Ovary (tissue), 9 donors: ENCODE data around the gene EMILIN2. TPM values are rescaled to one million over a fixed set of nuclear protein-coding genes. Genes with fewer than 3 reads are reported as not detected.

Experiments used
- DNase-seq, 5 donors: peaks; one replicate each; pipeline ENCODE4 v3.0.0-alpha.2; 2019 to 2020
- H3K27ac ChIP-seq, 2 donors: fragments of 200-600 bp; one replicate each; pipeline versions ENCODE4 v1.5.1 to v1.8.0; 2019 to 2022
- H3K27me3 ChIP-seq: fragments of 200-600 bp; one replicate; pipeline ENCODE4 v1.8.0; 2022
- H3K36me3 ChIP-seq: fragments of 200-600 bp; sonication (generic); one replicate; pipeline ENCODE4 v1.5.1; 2019
- H3K4me1 ChIP-seq: one replicate; pipeline ENCODE4 v1.8.1; 2013; ENCODE audit warnings: mild to moderate bottlenecking, moderate library complexity; ENCODE audit not compliant: insufficient read depth
- H3K4me3 ChIP-seq: fragments of 200-600 bp; sonication (generic); one replicate; pipeline ENCODE4 v1.5.1; 2017
- H3K9me3 ChIP-seq, 2 donors: fragments of 200-600 bp in 1 of 2; sonication (generic) in 1 of 2; one replicate each; pipeline versions ENCODE4 v1.5.1 to v1.8.1; 2013 to 2019; ENCODE audit warnings: mild to moderate bottlenecking in 1 of 2, moderate library complexity in 1 of 2
- EP300 ChIP-seq: sonication (generic); formaldehyde crosslinking; IDR thresholded peaks from one replicate; pipeline ENCODE4 v1.6.1; 2017; ENCODE audit warnings: antibody characterized with exemption
- POLR2A ChIP-seq: fragments of 450-650 bp; IDR thresholded peaks from one replicate; pipeline ENCODE4 v1.6.1; 2017; ENCODE audit warnings: antibody characterized with exemption, mild to moderate bottlenecking, moderate library complexity
- WGBS, 3 donors: extraction: QIAGEN DNeasy Blood & Tissue Kit in 1 of 3; methylation state at CpG; one replicate each; pipeline versions ENCODE4 v1.1.5 to v1.1.7; 2013 to 2017; 5-methylcytosine and 5-hydroxymethylcytosine counted together
- intact Hi-C, 4 donors: fragments of 100-400 bp; cut with DNase I; formaldehyde crosslinking; loops; one replicate each; pipeline versions ENCODE4 v1.11.0 to v1.15.1; 2022 to 2023
- polyA plus RNA-seq, 2 donors: library from polyadenylated mRNA; stranded (reverse); fragments of 200-250 nt in 1 of 2; fragments of 350-450 nt in 1 of 2; fragmentation: Illumina TruSeq in 1 of 2; extraction: RNeasy Lipid Tissue Mini Kit (QIAGEN cat#74804) in 1 of 2; gene quantifications; one replicate each; pipeline ENCODE4 v1.2.3, GENCODE V29; 2013 to 2014
- total RNA-seq, 7 donors: library from RNA; depleted of rRNA in 2 of 7; stranded (reverse); fragments of >200 nt in 2 of 7; fragmentation: NEBNext Ultra II Directional in 3 of 7; extraction: Animal tissue kit (Norgen Biotek cat#: 25700) in 3 of 7; gene quantifications; one replicate each; pipeline versions ENCODE4 v1.1.0 to v1.2.4, GENCODE V29; 2016 to 2023
- TF ChIP-seq, protein P1 (sequence below), 3 donors: fragments of 450-650 bp in 2 of 3; fragments of 200-600 bp in 1 of 3; IDR thresholded peaks; one replicate each; pipeline versions ENCODE4 v1.5.1 to v1.8.0; 2016 to 2022; ENCODE audit warnings: antibody characterized with exemption in 3 of 3, mild to moderate bottlenecking in 1 of 3
- donor health status: DM: no; HTN: no; CAD: no; lungs with moderate emphysema.
- donor health status: DM: no; HTN: no; CAD: no.
- donor health status: Bipolar disorder and iron deficiency.
- donor health status: DM: yes; HTN: yes; CAD: no.
- donor health status: DM: no; HTN: no; CAD: no.
- donor health status: DM: yes; HTN: yes; CAD: no.

The EMILIN2 gene
- total and polyA plus RNA-seq, 9 donors: 16.5 to 40.4 (median 34.3) TPM

GRCh38 chr18:2896990-2897389 is 50.2 kb downstream of the EMILIN2 start:
- WGBS, 3 donors: 91 to 94% (median 92%) methylated on average over 4 of the region's 4 CpGs
- intact Hi-C loops: no loop called here

GRCh38 chr18:2897448-2898185 is 50.8 kb downstream of the EMILIN2 start:
- Histone ChIP-seq H3K36me3 (no peaks in the 10 kb centered on the region), H3K27me3 (no peaks in the 10 kb centered on the region), H3K4me1 (peaks cover 4% of the 10 kb centered on the region), H3K4me3 (no peak overlapping the region), H3K9me3 (no peaks in the 10 kb centered on the region), H3K27ac (peak overlapping the region in 1 of 2 donors; percentile 74)
- intact Hi-C loops: no loop called here
- no peak for TF ChIP-seq POLR2A
- TF ChIP-seq, protein P1, sequence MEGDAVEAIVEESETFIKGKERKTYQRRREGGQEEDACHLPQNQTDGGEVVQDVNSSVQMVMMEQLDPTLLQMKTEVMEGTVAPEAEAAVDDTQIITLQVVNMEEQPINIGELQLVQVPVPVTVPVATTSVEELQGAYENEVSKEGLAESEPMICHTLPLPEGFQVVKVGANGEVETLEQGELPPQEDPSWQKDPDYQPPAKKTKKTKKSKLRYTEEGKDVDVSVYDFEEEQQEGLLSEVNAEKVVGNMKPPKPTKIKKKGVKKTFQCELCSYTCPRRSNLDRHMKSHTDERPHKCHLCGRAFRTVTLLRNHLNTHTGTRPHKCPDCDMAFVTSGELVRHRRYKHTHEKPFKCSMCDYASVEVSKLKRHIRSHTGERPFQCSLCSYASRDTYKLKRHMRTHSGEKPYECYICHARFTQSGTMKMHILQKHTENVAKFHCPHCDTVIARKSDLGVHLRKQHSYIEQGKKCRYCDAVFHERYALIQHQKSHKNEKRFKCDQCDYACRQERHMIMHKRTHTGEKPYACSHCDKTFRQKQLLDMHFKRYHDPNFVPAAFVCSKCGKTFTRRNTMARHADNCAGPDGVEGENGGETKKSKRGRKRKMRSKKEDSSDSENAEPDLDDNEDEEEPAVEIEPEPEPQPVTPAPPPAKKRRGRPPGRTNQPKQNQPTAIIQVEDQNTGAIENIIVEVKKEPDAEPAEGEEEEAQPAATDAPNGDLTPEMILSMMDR (IDR thresholded peaks at IDR 0.05): no peak
- TF ChIP-seq EP300: no peak
- peak in 1 of 5 donors; percentile 7 for DNase-seq
- 78 to 85% (median 84%) methylated on average over 12 of the region's 12 CpGs for WGBS, 3 donors

More at GRCh38 chr18:2896990-2897389, 50.2 kb downstream of the EMILIN2 start:
- Histone ChIP-seq H3K27me3 (no peaks in the 10 kb centered on the region), H3K36me3 (no peaks in the 10 kb centered on the region), H3K9me3 (no peaks in the 10 kb centered on the region), H3K27ac (no peak overlapping the region), H3K4me3 (no peak overlapping the region), H3K4me1 (peaks cover 4% of the 10 kb centered on the region)
- DNase-seq: no peak
- no peak for TF ChIP-seq POLR2A
- TF ChIP-seq, protein P1 (IDR thresholded peaks at IDR 0.05): no peak
- no peak for TF ChIP-seq EP300

DNA sequence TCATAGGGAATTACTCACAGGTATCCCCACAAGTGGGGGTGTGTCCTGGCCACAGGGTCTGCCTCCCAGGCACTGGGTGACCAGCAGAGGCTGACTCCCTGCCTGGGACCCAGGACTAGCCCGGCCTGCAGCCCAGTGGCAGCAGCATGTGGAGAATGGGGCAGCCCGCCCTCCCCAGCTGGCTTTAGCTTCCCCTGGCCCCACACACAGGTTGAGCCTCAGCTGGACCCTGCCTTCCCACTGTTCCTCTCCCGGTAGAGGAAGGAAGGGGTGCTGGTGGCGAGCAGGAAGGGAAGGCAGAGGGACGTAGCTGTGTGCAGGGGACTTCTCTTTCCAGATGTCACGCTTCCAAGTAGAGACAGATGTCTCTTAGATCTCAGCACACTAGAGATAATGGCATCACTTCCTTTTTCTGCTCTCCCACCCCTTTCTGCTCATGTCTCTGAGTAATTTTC is 51.4 kb downstream of the EMILIN2 start:
- Histone ChIP-seq H3K27ac (peak overlapping the region in 1 of 2 donors; percentile 74), H3K36me3 (no peaks in the 10 kb centered on the region), H3K27me3 (no peaks in the 10 kb centered on the region), H3K4me1 (peaks cover 6% of the 10 kb centered on the region), H3K4me3 (no peak overlapping the region), H3K9me3 (no peaks in the 10 kb centered on the region)
- intact Hi-C loops: no loop called here
- peak in 1 of 5 donors; percentile 21 for DNase-seq
- TF ChIP-seq POLR2A (no peak), EP300 (no peak)
- TF ChIP-seq, protein P1 (IDR thresholded peaks at IDR 0.05): no peak
- WGBS, 3 donors: 56 to 76% (median 74%) methylated on average over 6 of the region's 6 CpGs

GRCh38 chr18:2900684-2901422 is 54.0 kb downstream of the EMILIN2 start:
- intact Hi-C loops: loop anchor here in 1 of 4 donors (10.0 kb wide), 2 partner anchors 46 to 136 kb away; no protein-coding TSS in a partner anchor
- Histone ChIP-seq H3K4me1 (peaks cover 6% of the 10 kb centered on the region), H3K9me3 (no peaks in the 10 kb centered on the region), H3K36me3 (no peaks in the 10 kb centered on the region), H3K4me3 (no peak overlapping the region), H3K27me3 (no peaks in the 10 kb centered on the region), H3K27ac (peak overlapping the region in 1 of 2 donors; percentile 88)
- 78 to 92% (median 87%) methylated on average over 8 of the region's 8 CpGs for WGBS, 3 donors
- peak in 1 of 5 donors; percentile 19 for DNase-seq
- TF ChIP-seq POLR2A (no peak), EP300 (no peak)
- TF ChIP-seq, protein P1 (IDR thresholded peaks at IDR 0.05): no peak
